Measurements from ENCODE around the gene ADGRD2.

DNA sequence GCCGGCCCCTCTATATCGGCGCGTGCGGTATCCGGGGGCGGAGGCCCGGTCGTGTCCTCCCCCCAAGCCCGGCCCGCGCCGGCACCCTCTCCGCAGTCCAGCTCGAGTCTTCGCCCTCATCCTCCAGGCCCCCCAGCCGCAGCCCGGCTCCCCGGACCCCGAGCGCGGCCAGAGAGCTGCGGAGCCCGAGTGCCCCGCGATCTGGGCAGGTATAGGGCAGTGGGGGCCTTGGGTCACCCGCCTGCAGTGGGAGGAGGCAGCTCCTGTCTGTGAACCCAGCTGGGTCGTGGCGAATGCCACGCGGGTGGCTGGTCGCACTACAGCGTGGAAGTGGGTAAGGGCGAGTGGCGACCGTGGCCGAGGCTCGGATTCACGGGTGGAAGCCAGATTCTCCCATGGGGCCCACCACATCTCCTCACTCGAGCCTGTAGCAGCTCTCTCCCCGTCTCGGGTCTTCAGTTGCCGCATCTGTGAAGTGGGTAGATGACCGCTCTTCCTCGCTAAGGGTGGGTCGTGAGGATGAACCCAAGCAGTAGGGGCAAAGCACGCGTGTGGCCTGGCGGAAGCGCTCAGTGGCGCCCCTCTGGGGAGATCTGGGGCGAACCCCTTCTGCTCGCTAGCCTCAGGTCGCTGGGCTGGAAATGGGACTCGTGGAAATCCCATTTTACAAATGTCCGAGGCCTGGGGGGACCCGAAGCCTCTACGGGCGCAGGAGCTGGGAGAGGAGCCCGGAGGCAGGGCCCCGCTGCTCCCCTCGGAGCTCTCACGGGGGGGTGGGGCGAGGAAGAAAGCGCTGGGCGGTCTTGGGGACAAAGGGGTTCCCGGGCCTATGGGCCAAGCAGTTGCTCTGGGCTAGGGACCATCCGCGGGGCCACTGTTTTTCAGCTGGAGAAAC is 55.0 kb downstream of the ADGRD2 start:
- TF ChIP-seq, protein P1, sequence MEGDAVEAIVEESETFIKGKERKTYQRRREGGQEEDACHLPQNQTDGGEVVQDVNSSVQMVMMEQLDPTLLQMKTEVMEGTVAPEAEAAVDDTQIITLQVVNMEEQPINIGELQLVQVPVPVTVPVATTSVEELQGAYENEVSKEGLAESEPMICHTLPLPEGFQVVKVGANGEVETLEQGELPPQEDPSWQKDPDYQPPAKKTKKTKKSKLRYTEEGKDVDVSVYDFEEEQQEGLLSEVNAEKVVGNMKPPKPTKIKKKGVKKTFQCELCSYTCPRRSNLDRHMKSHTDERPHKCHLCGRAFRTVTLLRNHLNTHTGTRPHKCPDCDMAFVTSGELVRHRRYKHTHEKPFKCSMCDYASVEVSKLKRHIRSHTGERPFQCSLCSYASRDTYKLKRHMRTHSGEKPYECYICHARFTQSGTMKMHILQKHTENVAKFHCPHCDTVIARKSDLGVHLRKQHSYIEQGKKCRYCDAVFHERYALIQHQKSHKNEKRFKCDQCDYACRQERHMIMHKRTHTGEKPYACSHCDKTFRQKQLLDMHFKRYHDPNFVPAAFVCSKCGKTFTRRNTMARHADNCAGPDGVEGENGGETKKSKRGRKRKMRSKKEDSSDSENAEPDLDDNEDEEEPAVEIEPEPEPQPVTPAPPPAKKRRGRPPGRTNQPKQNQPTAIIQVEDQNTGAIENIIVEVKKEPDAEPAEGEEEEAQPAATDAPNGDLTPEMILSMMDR (IDR thresholded peaks at IDR 0.05) = no peak
- TF ChIP-seq POLR2A (IDR thresholded peaks at IDR 0.05) (no peak), POLR2AphosphoS5 (IDR thresholded peaks at IDR 0.05) (no peak)

All from breast epithelium (tissue), 3 donors.